ENCODE data around the gene NCOA1. TPM values are rescaled to one million over a fixed set of nuclear protein-coding genes. Genes with fewer than 3 reads are reported as not detected.

Gene NCOA1
- total and polyA plus RNA-seq, 2 of the 4 experiments (the other 2 are of a cell fraction), result 6.7 to 11.3 TPM

DNA sequence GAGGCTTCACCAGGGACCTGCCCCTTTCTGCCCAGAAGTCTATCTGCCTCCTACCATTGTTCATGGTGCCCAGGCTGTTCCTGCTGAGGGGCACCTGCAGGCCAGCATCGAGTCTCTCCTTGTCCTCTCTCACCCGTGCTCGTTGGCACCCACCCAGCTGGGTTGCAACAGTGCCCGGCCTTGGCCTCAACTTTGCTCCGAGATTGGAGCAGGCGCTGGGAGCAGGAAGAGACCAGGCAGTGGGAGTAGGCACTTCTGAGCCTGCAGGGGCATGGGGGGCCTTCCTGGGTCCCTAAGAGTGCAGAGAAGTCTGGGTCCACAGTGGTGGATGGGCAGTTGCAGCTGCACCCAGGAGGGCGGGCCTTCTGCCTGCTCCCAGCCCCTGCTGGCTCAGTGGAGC lies 75.6 kb downstream of the NCOA1 start:
- H3K4ac ChIP-seq (ENCODE audit: low read depth, low read length), result no peak overlapping the region
- dilution Hi-C loops (cut with HindIII; ENCODE audit: low sequenced_read_pairs, unreplicated experiment) (no loop called here), in situ Hi-C loops (cut with MboI; ENCODE audit: low sequenced_read_pairs) (no loop called here), intact Hi-C loops (cut with micrococcal nuclease) (no loop called here)
- ChIA-PET CTCF (no interaction called here), POLR2A (ENCODE audit: unreplicated experiment) (no interaction called here)
- no peak overlapping the region for H4K8ac ChIP-seq (ENCODE audit: low read depth in 2 of 2, low read length in 2 of 2)
- no peak overlapping the region for H2AK5ac ChIP-seq (ENCODE audit: low read depth, low read length)
- no peak overlapping the region for H3K9ac ChIP-seq (ENCODE audit: low read depth, low read length)
- H3K27me3 ChIP-seq (ENCODE audit: control insufficient read depth, insufficient read depth, low read length), result no peaks in the 10 kb centered on the region
- H2BK120ac ChIP-seq (ENCODE audit: low read depth, low read length), result no peak overlapping the region
- no peak overlapping the region for H2BK20ac ChIP-seq (ENCODE audit: low read depth, low read length)
- H3K36me3 ChIP-seq (ENCODE audit: control insufficient read depth, insufficient read depth, low read length), result 0 out of 2 replicates have a peak, but pooled peaks cover 4% of the 10 kb centered on the region
- H3K18ac ChIP-seq (ENCODE audit: low read depth, low read length), result no peak overlapping the region
- no peak overlapping the region for H4K91ac ChIP-seq (ENCODE audit: insufficient read depth, low read depth, low read length)
- no TSS peak for BruUV-seq (replicated peaks)
- no peak overlapping the region for H3K4me2 ChIP-seq (ENCODE audit: low read depth, low read length)
- H3K14ac ChIP-seq (replicated peaks; ENCODE audit: low read depth, low read length), result no peak overlapping the region
- no peak overlapping the region for H2BK15ac ChIP-seq (ENCODE audit: low read depth, low read length)
- no peaks in the 10 kb centered on the region for H3K9me1 ChIP-seq (ENCODE audit: insufficient read depth, low read length)
- DNase-seq (no peak), ATAC-seq (ENCODE audit: low read depth) (no peak)
- TF ChIP-seq RFX5 (IDR thresholded peaks at IDR 0.05; ENCODE audit: low read depth, low read length) (no peak), MAFK (IDR thresholded peaks at IDR 0.05; ENCODE audit: low read depth, low read length) (no peak)
- H2AFZ ChIP-seq (replicated peaks; ENCODE audit: low read length, poor library complexity), result no peak overlapping the region
- H3K4me1 ChIP-seq (ENCODE audit: control insufficient read depth, insufficient read depth, low read length), result no peaks in the 10 kb centered on the region
- H4K5ac ChIP-seq (ENCODE audit: low read depth, low read length), result no peak overlapping the region
- 0 out of 2 replicates have a peak, but pooled peaks cover 2% of the 10 kb centered on the region for H4K20me1 ChIP-seq (ENCODE audit: insufficient read depth, low read length)
- no peak overlapping the region for H3K56ac ChIP-seq (ENCODE audit: extremely low read depth, insufficient read depth, low read length)
- no peak overlapping the region for H2AK9ac ChIP-seq (replicated peaks; ENCODE audit: low read depth, low read length, poor library complexity)
- no peak overlapping the region for H2BK5ac ChIP-seq (ENCODE audit: low read depth, low read length, poor library complexity, severe bottlenecking)
- no CpG with 5 or more reads among the region's 7 CpGs for WGBS, 2 experiments (ENCODE audit: extremely low coverage in 2 of 2, insufficient read length in 1 of 2)
- H3K4me3 ChIP-seq (ENCODE audit: insufficient read depth, low read depth, low read length), result no peak overlapping the region
- H3K9me3 ChIP-seq (ENCODE audit: control insufficient read depth, insufficient read depth, low read length), result no peaks in the 10 kb centered on the region; the same call in 1 of the 2 replicates
- no peak overlapping the region for H3K27ac ChIP-seq (ENCODE audit: insufficient read depth, low read length)
- peaks cover 0 to 4% of the 10 kb centered on the region in 2 experiments; a peak in 2 of 4 replicates for H3K79me1 ChIP-seq (ENCODE audit: low read depth in 1 of 2, low read length in 2 of 2)
- H3K23ac ChIP-seq (ENCODE audit: low read depth, low read length), result no peak overlapping the region

All from IMR-90 (cell line).